Natural killer cell (primary cell): Measurements from ENCODE around the gene TPSAB1. TPM values are rescaled to one million over a fixed set of nuclear protein-coding genes. Genes with fewer than 3 reads are reported as not detected.

ENCODE experiments used
- ATAC-seq, 3 donors: fragments of 150-1000 bp in 2 of 3; fragments of 200-7000 bp in 1 of 3; cut with Tn5 transposase; 1 replicate in 1 of 3; 2 replicates in 2 of 3; pipeline ENCODE4 v1.10.0; 2021; ENCODE audit warnings: mild to moderate bottlenecking in 2 of 3, moderate library complexity in 2 of 3
- DNase-seq, 2 donors: peaks; one replicate each; pipeline versions ENCODE4 v3.0.0 to v3.0.0-alpha.2; 2013 to 2021; ENCODE audit warnings: mixed read lengths in 1 of 2
- H3K27ac ChIP-seq: one replicate; pipeline ENCODE4 v1.5.1; 2013; ENCODE audit warnings: mild to moderate bottlenecking, low read length
- H3K27me3 ChIP-seq: one replicate; pipeline ENCODE4 v1.6.1; 2013; ENCODE audit warnings: low read length; ENCODE audit not compliant: control insufficient read depth, insufficient read depth
- H3K36me3 ChIP-seq: one replicate; pipeline ENCODE4 v1.6.1; 2013; ENCODE audit warnings: low read length; ENCODE audit not compliant: control insufficient read depth, insufficient read depth
- H3K4me1 ChIP-seq: one replicate; pipeline ENCODE4 v1.6.1; 2013; ENCODE audit warnings: low read length; ENCODE audit not compliant: control insufficient read depth, insufficient read depth
- H3K4me3 ChIP-seq: one replicate; pipeline ENCODE4 v1.5.1; 2013; ENCODE audit warnings: low read length
- H3K9me3 ChIP-seq: one replicate; pipeline ENCODE4 v1.6.1; 2013; ENCODE audit warnings: low read length; ENCODE audit not compliant: control insufficient read depth, insufficient read depth
- H3K27ac Mint-ChIP-seq, 2 donors: one replicate each; pipeline ENCODE4 v1.8.0; 2022; ENCODE audit warnings: mild to moderate bottlenecking in 2 of 2, mixed read lengths in 2 of 2, moderate library complexity in 1 of 2
- H3K27me3 Mint-ChIP-seq, 2 donors: one replicate each; pipeline ENCODE4 v1.8.0; 2022; ENCODE audit warnings: low read depth in 2 of 2, mixed read lengths in 2 of 2
- H3K36me3 Mint-ChIP-seq: one replicate; pipeline ENCODE4 v1.8.0; 2022; ENCODE audit warnings: mixed read lengths
- H3K4me1 Mint-ChIP-seq, 2 donors: one replicate each; pipeline ENCODE4 v1.8.0; 2022; ENCODE audit warnings: mixed read lengths in 2 of 2
- H3K4me3 Mint-ChIP-seq: one replicate; pipeline ENCODE4 v1.8.0; 2022; ENCODE audit warnings: mild to moderate bottlenecking, moderate library complexity, mixed read lengths
- H3K9me3 Mint-ChIP-seq, 2 donors: one replicate each; pipeline ENCODE4 v1.8.0; 2022; ENCODE audit warnings: mixed read lengths in 2 of 2
- WGBS: methylation state at CpG from one replicate; pipeline ENCODE4 v1.1.7; 2013; ENCODE audit warnings: missing lambda C conversion rate; ENCODE audit not compliant: insufficient coverage; 5-methylcytosine and 5-hydroxymethylcytosine counted together
- intact Hi-C: fragments of 100-400 bp; cut with micrococcal nuclease; formaldehyde crosslinking; loops from one replicate; pipeline ENCODE4 v1.14.2; 2022
- total RNA-seq, 4 donors: library from RNA; stranded (reverse); fragments of 120-200 nt in 1 of 4; gene quantifications; one replicate each; pipeline versions ENCODE4 v1.2.3 to v1.2.4, GENCODE V29; 2013 to 2022
- TF ChIP-seq, protein P1 (sequence below): fragments of 200-600 bp; IDR thresholded peaks from one replicate; pipeline ENCODE4 v1.8.0; 2022; ENCODE audit warnings: antibody characterized with exemption

TPSAB1 gene
- total RNA-seq, 3 donors from 2014 or later (not counting 1 experiment from before 2014, with no cell fraction given): 0.82 to 13.4 TPM; not detected in 1

DNA sequence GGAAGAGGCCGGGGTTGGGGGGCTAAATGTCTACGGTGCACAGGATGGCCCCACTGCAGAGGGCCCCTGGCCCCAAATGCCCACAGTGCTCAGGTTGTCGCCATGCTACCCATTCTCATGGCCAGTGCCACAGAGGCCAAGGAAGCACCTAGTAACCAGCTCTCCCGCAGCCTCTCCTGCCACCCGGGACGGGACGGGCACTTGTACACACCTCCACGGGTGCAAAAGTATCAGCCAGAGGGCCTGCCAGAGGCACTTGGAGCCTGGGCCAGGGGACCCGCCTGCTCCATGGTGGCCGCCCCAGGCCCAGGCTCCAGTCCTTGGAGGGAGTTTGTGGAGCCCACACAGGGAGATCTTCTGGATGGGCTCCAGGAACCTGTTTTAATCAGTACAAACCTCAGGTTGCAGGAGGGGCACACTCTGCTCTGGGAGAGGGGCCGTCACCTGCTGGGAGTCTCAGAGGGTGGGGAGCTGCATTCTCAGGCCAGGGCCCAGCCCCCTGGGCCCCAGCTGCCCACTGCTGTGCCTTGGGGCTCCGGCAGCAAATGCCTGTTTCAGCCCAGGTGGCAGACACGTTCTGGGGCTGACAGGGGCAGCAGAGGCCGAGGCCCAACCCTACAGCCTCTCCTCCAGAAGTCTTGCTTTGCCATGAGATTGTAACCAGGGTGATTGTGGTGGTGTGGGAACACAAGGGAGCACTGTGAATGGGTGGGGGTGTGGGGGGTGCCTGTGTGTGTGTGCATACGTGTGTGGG lies 23.3 kb downstream of the TPSAB1 start:
- Mint-ChIP-seq H3K27ac (no peak overlapping the region), H3K4me3 (no peak overlapping the region), H3K36me3 (no peaks in the 10 kb centered on the region), H3K9me3 (no peaks in the 10 kb centered on the region), H3K27me3 (peaks cover 8 to 22% of the 10 kb centered on the region in 2 donors), H3K4me1 (peaks cover 5% of the 10 kb centered on the region in 2 donors)
- no peak for DNase-seq
- Histone ChIP-seq H3K36me3 (no peaks in the 10 kb centered on the region), H3K4me3 (no peak overlapping the region), H3K9me3 (no peaks in the 10 kb centered on the region), H3K4me1 (peaks cover 7% of the 10 kb centered on the region), H3K27me3 (peaks cover 18% of the 10 kb centered on the region), H3K27ac (no peak overlapping the region)
- WGBS: 89% methylated on average over 15 of the region's 15 CpGs
- intact Hi-C loops: no loop called here
- TF ChIP-seq, protein P1, sequence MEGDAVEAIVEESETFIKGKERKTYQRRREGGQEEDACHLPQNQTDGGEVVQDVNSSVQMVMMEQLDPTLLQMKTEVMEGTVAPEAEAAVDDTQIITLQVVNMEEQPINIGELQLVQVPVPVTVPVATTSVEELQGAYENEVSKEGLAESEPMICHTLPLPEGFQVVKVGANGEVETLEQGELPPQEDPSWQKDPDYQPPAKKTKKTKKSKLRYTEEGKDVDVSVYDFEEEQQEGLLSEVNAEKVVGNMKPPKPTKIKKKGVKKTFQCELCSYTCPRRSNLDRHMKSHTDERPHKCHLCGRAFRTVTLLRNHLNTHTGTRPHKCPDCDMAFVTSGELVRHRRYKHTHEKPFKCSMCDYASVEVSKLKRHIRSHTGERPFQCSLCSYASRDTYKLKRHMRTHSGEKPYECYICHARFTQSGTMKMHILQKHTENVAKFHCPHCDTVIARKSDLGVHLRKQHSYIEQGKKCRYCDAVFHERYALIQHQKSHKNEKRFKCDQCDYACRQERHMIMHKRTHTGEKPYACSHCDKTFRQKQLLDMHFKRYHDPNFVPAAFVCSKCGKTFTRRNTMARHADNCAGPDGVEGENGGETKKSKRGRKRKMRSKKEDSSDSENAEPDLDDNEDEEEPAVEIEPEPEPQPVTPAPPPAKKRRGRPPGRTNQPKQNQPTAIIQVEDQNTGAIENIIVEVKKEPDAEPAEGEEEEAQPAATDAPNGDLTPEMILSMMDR: no peak
- no peak for ATAC-seq

DNA sequence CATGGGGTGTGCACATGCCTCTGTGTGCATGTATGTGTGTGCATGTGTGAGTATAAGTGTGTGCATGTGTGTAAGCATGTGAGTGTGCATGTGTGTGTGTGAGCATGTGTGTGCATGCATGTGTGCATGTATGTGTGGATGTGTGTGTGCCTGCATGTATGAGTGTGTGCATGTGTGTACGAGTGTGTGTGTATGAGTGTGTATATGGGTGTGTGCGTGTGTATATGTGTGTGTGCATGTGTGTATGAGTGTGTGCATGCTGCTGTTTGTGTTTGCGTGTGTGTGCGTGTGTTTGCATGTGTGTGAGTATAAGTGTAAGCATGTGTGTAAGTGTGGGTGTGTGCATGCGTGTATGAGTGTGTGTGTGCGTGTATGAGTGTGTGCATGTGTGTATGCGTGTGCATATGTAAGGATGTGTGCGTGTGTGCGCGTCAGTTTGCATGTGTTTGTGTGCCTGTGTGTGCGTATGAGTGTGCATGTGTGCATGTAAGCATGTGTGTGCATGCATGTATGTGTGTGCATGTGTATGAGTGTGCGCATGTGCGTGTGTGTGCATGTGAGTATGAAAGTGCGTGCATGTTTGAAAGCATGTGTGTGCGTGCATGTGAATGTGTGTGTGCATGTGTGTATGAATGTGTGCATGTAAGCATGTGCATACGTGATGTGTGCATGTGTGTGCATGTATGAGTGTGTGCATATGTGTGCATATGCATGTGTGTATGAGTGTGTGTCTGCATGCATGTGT lies 24.0 kb downstream of the TPSAB1 start:
- Histone ChIP-seq H3K4me3 (no peak overlapping the region), H3K9me3 (no peaks in the 10 kb centered on the region), H3K27me3 (peaks cover 11% of the 10 kb centered on the region), H3K36me3 (no peaks in the 10 kb centered on the region), H3K27ac (no peak overlapping the region), H3K4me1 (no peaks in the 10 kb centered on the region)
- H3K27me3 Mint-ChIP-seq: peaks cover 8 to 17% of the 10 kb centered on the region in 2 donors
- WGBS: 84% methylated on average over 16 of the region's 16 CpGs
- DNase-seq (no peak), ATAC-seq (peak in 1 of 3 donors; percentile 26)
- TF ChIP-seq, protein P1: no peak
- H3K36me3 Mint-ChIP-seq: no peaks in the 10 kb centered on the region
- intact Hi-C loops: no loop called here
- no peak overlapping the region for H3K4me3 Mint-ChIP-seq
- no peaks in the 10 kb centered on the region for H3K9me3 Mint-ChIP-seq
- no peak overlapping the region for H3K27ac Mint-ChIP-seq
- H3K4me1 Mint-ChIP-seq: no peaks in the 10 kb centered on the region

DNA sequence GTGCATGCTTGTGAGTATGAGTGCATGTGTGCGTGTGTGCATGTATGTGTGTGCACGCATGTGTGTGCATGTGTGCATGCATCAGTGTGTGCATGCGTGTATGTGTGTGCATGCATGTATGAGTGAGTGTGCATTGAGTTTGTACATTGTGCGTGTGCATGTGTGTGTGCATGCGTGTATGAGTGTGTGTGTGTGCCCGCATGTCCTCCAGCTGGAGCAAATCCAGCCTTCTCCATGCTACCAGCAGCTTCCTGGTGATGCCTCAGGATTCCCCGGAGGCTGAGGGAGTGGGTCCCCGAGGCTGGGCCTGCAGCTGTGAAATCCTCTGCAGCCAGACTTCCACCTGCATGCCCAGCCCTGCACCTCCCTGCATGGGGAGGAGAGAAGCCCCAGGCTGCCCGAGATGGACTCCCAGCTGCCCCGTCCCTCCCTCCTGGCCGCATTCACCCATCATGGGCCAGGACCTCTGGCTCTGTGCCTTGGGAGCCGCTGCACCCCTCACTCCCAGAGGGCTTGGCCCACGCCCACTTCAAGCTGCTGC lies 24.7 kb downstream of the TPSAB1 start:
- ATAC-seq: no peak
- no peaks in the 10 kb centered on the region for H3K4me1 ChIP-seq

More for the DNA sequence above, 24.7 kb downstream of the TPSAB1 start:
- Mint-ChIP-seq H3K4me3 (no peak overlapping the region), H3K9me3 (no peaks in the 10 kb centered on the region), H3K27me3 (peaks cover 7 to 15% of the 10 kb centered on the region in 2 donors), H3K4me1 (no peaks in the 10 kb centered on the region), H3K36me3 (no peaks in the 10 kb centered on the region), H3K27ac (no peak overlapping the region)
- intact Hi-C loops: no loop called here
- Histone ChIP-seq H3K9me3 (no peaks in the 10 kb centered on the region), H3K4me3 (no peak overlapping the region), H3K27ac (no peak overlapping the region), H3K36me3 (no peaks in the 10 kb centered on the region), H3K27me3 (peaks cover 5% of the 10 kb centered on the region)
- TF ChIP-seq, protein P1: no peak
- 85% methylated on average over 13 of the region's 13 CpGs for WGBS
- no peak for DNase-seq
